ENCODE results near the gene MYH7B. TPM values are rescaled to one million over a fixed set of nuclear protein-coding genes. Genes with fewer than 3 reads are reported as not detected.

MYH7B gene
- total and polyA plus RNA-seq, 2 donors (not counting 1 experiment from before 2014, with no cell fraction given): 0.03 to 0.33 TPM

- Histone ChIP-seq H3K79me2 (ENCODE audit: control insufficient read depth, insufficient read depth, low read length) (no peaks in the 10 kb centered on the region), H3K36me3 (ENCODE audit: control insufficient read depth, insufficient read depth, low read length) (peaks cover 18% of the 10 kb centered on the region), H3K27ac (ENCODE audit: insufficient read depth, low read length) (peak overlapping the region; percentile 47), H3K4me3 (replicated peaks in 1 of 4; ENCODE audit: control extremely low read depth in 1 of 4, insufficient read depth in 1 of 4, low read depth in 3 of 4, low read length in 4 of 4) (no peak overlapping the region), H3K27me3 (ENCODE audit: control insufficient read depth, insufficient read depth, low read length) (no peaks in the 10 kb centered on the region), H4K20me1 (ENCODE audit: control insufficient read depth, extremely low read depth, insufficient read depth, low read length) (no peaks in the 10 kb centered on the region), H3K9me3 (ENCODE audit: control insufficient read depth, insufficient read depth, low read depth, low read length) (no peaks in the 10 kb centered on the region), H3K4me1 (ENCODE audit: control insufficient read depth, extremely low read depth, insufficient read depth, low read length) (peaks cover 14% of the 10 kb centered on the region), H3K9ac (ENCODE audit: insufficient read depth, low read length) (no peak overlapping the region), H2AFZ (ENCODE audit: low read length) (no peak overlapping the region), H3K4me2 (ENCODE audit: extremely low read depth, insufficient read depth, low read length) (no peak overlapping the region)
- TF ChIP-seq CTCF (conservative IDR thresholded peaks at IDR 0.05 in 1 of 2, IDR thresholded peaks at IDR 0.05 in 1 of 2; ENCODE audit: low read depth in 1 of 2, low read length in 2 of 2): no peak
- no peak for TF ChIP-seq EZH2 (IDR thresholded peaks at IDR 0.05; ENCODE audit: low read length, missing control alignments)
- no peak for DNase-seq (ENCODE audit: low read depth in 2 of 2)
These were observed 32.3 kb upstream of the MYH7B start for GRCh38 chr20:34923414-34923813.

DNA sequence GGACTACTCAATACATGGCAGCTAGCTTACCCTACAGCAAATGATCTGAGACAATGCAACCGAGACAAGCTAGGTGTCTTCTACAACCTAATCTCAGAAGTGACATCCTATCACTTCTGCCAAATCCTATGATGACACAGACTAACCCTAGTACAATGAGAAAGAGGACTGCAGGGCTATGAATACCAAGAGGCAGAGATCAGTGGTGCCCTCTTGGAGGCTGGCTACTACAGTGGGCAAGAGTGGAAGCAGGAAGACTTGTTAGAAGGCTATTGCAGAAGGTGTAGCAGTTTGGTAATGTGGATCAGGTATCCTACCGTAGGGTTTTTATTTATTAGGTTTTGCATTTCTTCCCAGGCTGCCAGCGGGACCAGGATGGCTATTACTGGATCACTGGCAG is 30.3 kb upstream of the MYH7B start:
- Histone ChIP-seq H4K20me1 (ENCODE audit: control insufficient read depth, extremely low read depth, insufficient read depth, low read length) (no peaks in the 10 kb centered on the region), H3K4me3 (replicated peaks in 1 of 4; ENCODE audit: control extremely low read depth in 1 of 4, insufficient read depth in 1 of 4, low read depth in 3 of 4, low read length in 4 of 4) (no peak overlapping the region), H3K36me3 (ENCODE audit: control insufficient read depth, insufficient read depth, low read length) (peaks cover 24% of the 10 kb centered on the region), H3K4me2 (ENCODE audit: extremely low read depth, insufficient read depth, low read length) (no peak overlapping the region), H3K27me3 (ENCODE audit: control insufficient read depth, insufficient read depth, low read length) (no peaks in the 10 kb centered on the region), H3K9ac (ENCODE audit: insufficient read depth, low read length) (no peak overlapping the region), H3K79me2 (ENCODE audit: control insufficient read depth, insufficient read depth, low read length) (no peaks in the 10 kb centered on the region), H3K4me1 (ENCODE audit: control insufficient read depth, extremely low read depth, insufficient read depth, low read length) (peaks cover 14% of the 10 kb centered on the region), H3K9me3 (ENCODE audit: control insufficient read depth, insufficient read depth, low read depth, low read length) (no peaks in the 10 kb centered on the region), H2AFZ (ENCODE audit: low read length) (no peak overlapping the region), H3K27ac (ENCODE audit: insufficient read depth, low read length) (no peak overlapping the region)
- no peak for DNase-seq (ENCODE audit: low read depth in 2 of 2)
- no peak for TF ChIP-seq EZH2 (IDR thresholded peaks at IDR 0.05; ENCODE audit: low read length, missing control alignments)
- no peak for TF ChIP-seq CTCF (conservative IDR thresholded peaks at IDR 0.05 in 1 of 2, IDR thresholded peaks at IDR 0.05 in 1 of 2; ENCODE audit: low read depth in 1 of 2, low read length in 2 of 2)

GRCh38 chr20:34925981-34926380 is 29.7 kb upstream of the MYH7B start:
- DNase-seq (ENCODE audit: low read depth in 2 of 2): no peak
- H3K27ac ChIP-seq (ENCODE audit: insufficient read depth, low read length): no peak overlapping the region
- no peaks in the 10 kb centered on the region for H3K79me2 ChIP-seq (ENCODE audit: control insufficient read depth, insufficient read depth, low read length)
- no peak overlapping the region for H3K4me3 ChIP-seq (replicated peaks in 1 of 4; ENCODE audit: control extremely low read depth in 1 of 4, insufficient read depth in 1 of 4, low read depth in 3 of 4, low read length in 4 of 4)
- peaks cover 13% of the 10 kb centered on the region for H3K4me1 ChIP-seq (ENCODE audit: control insufficient read depth, extremely low read depth, insufficient read depth, low read length)
- no peak overlapping the region for H2AFZ ChIP-seq (ENCODE audit: low read length)
- H4K20me1 ChIP-seq (ENCODE audit: control insufficient read depth, extremely low read depth, insufficient read depth, low read length): no peaks in the 10 kb centered on the region
- no peak overlapping the region for H3K4me2 ChIP-seq (ENCODE audit: extremely low read depth, insufficient read depth, low read length)
- H3K36me3 ChIP-seq (ENCODE audit: control insufficient read depth, insufficient read depth, low read length): peaks cover 23% of the 10 kb centered on the region
- no peaks in the 10 kb centered on the region for H3K27me3 ChIP-seq (ENCODE audit: control insufficient read depth, insufficient read depth, low read length)
- no peaks in the 10 kb centered on the region for H3K9me3 ChIP-seq (ENCODE audit: control insufficient read depth, insufficient read depth, low read depth, low read length)
- H3K9ac ChIP-seq (ENCODE audit: insufficient read depth, low read length): no peak overlapping the region
- TF ChIP-seq EZH2 (IDR thresholded peaks at IDR 0.05; ENCODE audit: low read length, missing control alignments): no peak
- TF ChIP-seq CTCF (conservative IDR thresholded peaks at IDR 0.05 in 1 of 2, IDR thresholded peaks at IDR 0.05 in 1 of 2; ENCODE audit: low read depth in 1 of 2, low read length in 2 of 2): no peak
